Lower leg skin (tissue), 4 donors: Measurements from ENCODE around the gene AGER. TPM values are rescaled to one million over a fixed set of nuclear protein-coding genes. Genes with fewer than 3 reads are reported as not detected.
A peak's percentile ranks its signal among the peaks of the same experiment; 100 is the strongest.
"Not testable (repeated sequence)": the region's sequence is repeated elsewhere in the genome, so short reads cannot be mapped to it uniquely, and the experiment has no call there.

Experiments
- DNase-seq, 2 donors: peaks; one replicate each; pipeline ENCODE4 v3.0.0-alpha.2; 2019; ENCODE audit warnings: low spot score in 2 of 2
- H3K4me3 ChIP-seq: fragments of 200-600 bp; sonication (generic); 2 replicates; pipeline ENCODE4 v1.5.1; 2017; ENCODE audit warnings: mild to moderate bottlenecking, low read depth; ENCODE audit not compliant: poor library complexity, severe bottlenecking
- CTCF ChIP-seq, 3 donors: fragments of 450-650 bp; IDR thresholded peaks; one replicate each; pipeline ENCODE4 v1.5.1; 2016; ENCODE audit warnings: antibody characterized with exemption in 3 of 3, mild to moderate bottlenecking in 3 of 3, moderate library complexity in 2 of 3
- POLR2A ChIP-seq, 2 donors: fragments of 450-650 bp; IDR thresholded peaks; one replicate each; pipeline ENCODE4 v1.6.1; 2016 to 2017; ENCODE audit warnings: antibody characterized with exemption in 2 of 2, mild to moderate bottlenecking in 1 of 2, moderate library complexity in 1 of 2
- WGBS, 2 donors: methylation state at CpG; one replicate each; pipeline ENCODE4 v1.1.5; 2018; 5-methylcytosine and 5-hydroxymethylcytosine counted together
- intact Hi-C: fragments of 100-400 bp; cut with DNase I; formaldehyde crosslinking; loops from one replicate; pipeline ENCODE4 v1.15.0; 2023; ENCODE audit warnings: low total_unique reads
- total RNA-seq, 4 donors: library from RNA; depleted of rRNA; stranded (reverse); fragments of >200 nt; gene quantifications; one replicate each; pipeline ENCODE4 v1.1.0, GENCODE V29; 2016

The AGER gene
- total RNA-seq, 4 donors from 2014 or later = 0.56 to 4.1 (median 2.3) TPM

- H3K4me3 ChIP-seq = no peak overlapping the region
- WGBS, 2 donors = 91 to 93% methylated on average over 6 of the region's 6 CpGs
- intact Hi-C loops = no loop called here
- TF ChIP-seq POLR2A (IDR thresholded peaks at IDR 0.05) (no peak), CTCF (IDR thresholded peaks at IDR 0.05) (no peak)
- DNase-seq = no peak
These were observed 29.6 kb upstream of the AGER start for GRCh38 chr6:32213649-32214048.

- WGBS, 2 donors = 78 to 81% methylated on average over 12 of the region's 12 CpGs
- no peak overlapping the region for H3K4me3 ChIP-seq
- no peak for TF ChIP-seq CTCF (IDR thresholded peaks at IDR 0.05)
- no peak for TF ChIP-seq POLR2A (IDR thresholded peaks at IDR 0.05)
- intact Hi-C loops = no loop called here
- DNase-seq = no peak
These were observed 28.2 kb upstream of the AGER start for GRCh38 chr6:32212076-32212760.

- H3K4me3 ChIP-seq, intact Hi-C loops, DNase-seq: not testable (repeated sequence)
- 83 to 87% methylated on average over 4 of the region's 4 CpGs for WGBS, 2 donors
These were observed 27.4 kb upstream of the AGER start for GRCh38 chr6:32211432-32211831.

- no peak overlapping the region for H3K4me3 ChIP-seq
- DNase-seq = peak in 1 of 2 donors; percentile 75
- intact Hi-C loops = no loop called here
- TF ChIP-seq POLR2A (IDR thresholded peaks at IDR 0.05) = no peak
- TF ChIP-seq CTCF (IDR thresholded peaks at IDR 0.05) = no peak
- 84 to 89% methylated on average over 5 of the region's 5 CpGs for WGBS, 2 donors
These were observed 26.1 kb upstream of the AGER start for GRCh38 chr6:32210191-32210601.

GRCh38 chr6:32208996-32209395 is 24.9 kb upstream of the AGER start:
- no peak for DNase-seq
- TF ChIP-seq POLR2A (IDR thresholded peaks at IDR 0.05) = no peak
- no peak for TF ChIP-seq CTCF (IDR thresholded peaks at IDR 0.05)
- no peak overlapping the region for H3K4me3 ChIP-seq
- 85 to 98% methylated on average over 1 of the region's 1 CpG for WGBS, 2 donors
- intact Hi-C loops = no loop called here

GRCh38 chr6:32204268-32204715 is 20.2 kb upstream of the AGER start:
- H3K4me3 ChIP-seq = no peak overlapping the region
- intact Hi-C loops = no loop called here
- no peak for TF ChIP-seq POLR2A (IDR thresholded peaks at IDR 0.05)
- no peak for TF ChIP-seq CTCF (IDR thresholded peaks at IDR 0.05)
- DNase-seq = no peak
- 87 to 95% methylated on average over 3 of the region's 3 CpGs for WGBS, 2 donors
